Stimulated activated CD4-positive, alpha-beta T cell treated with anti-CD3 and anti-CD28 coated beads, TNF-alpha, amount 100 ng/mL, for 1 hour (primary cell): Measurements from ENCODE around the gene WDTC1.

Experiments used
- DNase-seq, 3 donors: peaks; one replicate each; pipeline ENCODE4 v3.0.0-alpha.2; 2020; ENCODE audit warnings: low read depth in 3 of 3, low spot score in 1 of 3

Gene WDTC1

DNA sequence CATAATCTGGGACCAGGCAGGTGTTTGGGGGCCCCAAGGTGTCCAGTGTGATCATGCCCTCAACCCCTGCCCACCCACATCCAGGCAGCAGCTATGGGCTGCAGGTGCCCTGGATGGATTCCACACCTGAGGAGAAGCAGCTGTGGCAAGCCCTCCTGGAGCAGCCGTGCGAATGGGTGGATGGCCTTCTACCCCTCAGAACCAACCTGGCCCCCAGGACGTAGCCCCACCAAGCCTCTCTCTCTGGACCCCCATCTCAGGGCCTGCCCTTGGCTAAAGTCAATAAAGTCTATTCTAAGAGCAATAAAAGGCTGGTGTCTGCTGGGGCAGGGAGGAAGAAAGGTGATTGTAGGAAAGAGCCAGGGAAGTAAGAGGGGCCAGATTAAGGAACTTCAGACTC, 119.2 kb downstream of the WDTC1 start:
- no peak for DNase-seq

DNA sequence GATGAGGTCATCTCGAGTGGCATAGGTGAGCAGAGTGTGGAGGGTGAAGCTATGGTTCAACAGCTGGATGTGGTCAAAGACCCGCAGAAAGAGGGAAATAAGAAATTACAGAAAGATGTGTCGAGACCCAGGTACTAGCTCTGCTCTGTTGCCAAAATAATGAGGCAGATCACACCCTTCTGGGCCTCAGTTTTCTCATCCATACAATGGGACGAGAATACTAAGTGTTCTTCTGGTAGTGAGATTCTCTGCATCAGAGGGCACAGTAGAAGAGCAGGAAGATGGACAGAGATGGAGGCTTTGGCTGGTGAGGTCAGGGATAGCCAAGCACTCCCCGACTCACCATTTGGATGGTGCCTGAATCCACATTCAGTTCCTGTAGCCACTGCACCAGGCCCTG, 121.3 kb downstream of the WDTC1 start:
- DNase-seq: no peak

DNA sequence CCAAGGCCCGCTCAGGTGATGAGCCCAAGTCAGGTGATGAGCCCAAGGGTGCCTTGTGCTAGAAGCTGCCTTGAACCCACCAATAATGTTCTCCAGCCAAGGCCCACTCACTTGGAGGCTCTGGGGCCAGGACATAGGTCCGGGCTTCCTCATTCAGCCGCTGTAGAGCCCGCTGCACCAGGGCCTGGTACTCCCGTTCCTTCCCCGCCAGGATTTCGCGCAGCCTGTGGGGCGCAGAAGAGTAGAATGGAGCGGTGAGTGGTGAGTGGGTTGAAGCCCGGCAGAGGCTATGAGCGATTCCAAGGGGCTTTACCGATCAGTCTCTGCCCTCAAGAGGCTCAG, 121.8 kb downstream of the WDTC1 start:
- DNase-seq: no peak

DNA sequence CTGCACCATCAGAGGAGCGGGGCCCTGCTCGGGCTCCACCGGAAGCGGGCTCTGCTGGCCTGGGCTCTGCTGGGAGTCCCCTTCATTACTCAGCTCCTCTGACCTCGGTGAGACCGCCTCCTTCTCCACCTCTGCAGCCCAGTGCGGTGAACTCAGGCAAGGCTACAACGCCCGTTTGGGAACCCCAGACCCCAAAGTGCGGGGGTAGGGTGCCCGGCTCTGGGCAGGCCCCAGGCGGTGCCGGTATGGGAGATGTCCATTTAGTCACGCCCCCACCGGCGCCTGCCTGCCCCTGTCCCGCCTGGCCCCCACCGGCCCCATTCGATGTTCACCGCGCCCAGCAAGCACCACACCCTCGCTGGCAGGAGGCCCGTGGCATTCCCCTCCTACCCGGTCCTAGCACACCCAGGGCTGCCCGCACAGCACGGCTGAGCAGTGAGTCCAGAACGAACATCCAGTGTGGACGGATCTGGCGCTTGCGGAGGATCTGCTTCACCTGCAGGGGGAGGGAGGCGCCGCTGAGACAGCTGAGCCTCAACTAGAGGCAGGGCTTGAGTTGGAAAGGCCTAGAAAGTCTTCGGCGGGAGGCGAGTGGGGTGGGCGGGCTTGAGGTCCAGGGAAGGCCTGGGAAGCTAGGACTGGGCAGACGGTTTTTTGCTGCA, 122.3 kb downstream of the WDTC1 start:
- DNase-seq: peak in 1 of 3 donors; percentile 27

DNA sequence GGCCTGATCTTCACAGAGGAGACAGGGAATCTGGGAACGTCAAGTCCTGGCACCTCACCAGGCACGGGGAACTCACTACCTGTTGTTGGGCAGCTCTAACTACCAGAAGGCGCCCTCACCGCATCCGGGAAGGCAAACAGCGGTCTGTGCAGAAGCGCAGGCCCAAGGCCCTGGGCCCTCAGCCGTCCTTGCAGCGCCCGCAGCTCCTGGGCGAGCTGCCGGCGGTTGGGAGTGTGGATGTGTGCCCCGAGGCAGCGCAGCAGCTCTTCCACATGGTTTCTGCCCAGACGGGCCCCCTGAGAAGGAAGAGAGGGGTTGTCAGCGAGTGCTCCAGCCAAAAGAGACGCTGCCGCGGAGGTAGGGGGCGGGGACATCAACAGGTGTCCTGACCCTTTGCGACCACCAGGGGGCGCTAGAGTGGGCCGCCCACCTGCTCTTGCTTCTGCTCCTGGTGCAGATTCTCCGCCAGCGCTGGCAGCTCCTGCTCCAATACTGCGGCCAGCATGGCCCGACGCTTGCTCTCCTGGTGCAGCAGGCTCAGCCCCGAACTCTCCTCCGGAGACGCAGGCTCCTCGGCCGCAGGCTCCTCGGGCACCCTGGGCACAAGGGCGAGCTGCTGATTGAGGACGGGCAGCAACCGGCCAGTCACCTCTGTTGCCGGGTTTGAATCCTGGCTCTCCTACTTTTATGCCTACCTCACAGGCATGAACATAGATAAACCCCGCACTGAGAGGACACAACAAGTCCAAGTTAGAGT, 123.0 kb downstream of the WDTC1 start:
- peak; percentile 56 to 80 (median 69) for DNase-seq
